Stomach (tissue), 4 donors: ENCODE data around the gene SARDH.

Source experiments
- POLR2A ChIP-seq, 4 donors: fragments of 450-650 bp; IDR thresholded peaks; one replicate each; pipeline ENCODE4 v1.6.1; 2016; ENCODE audit warnings: antibody characterized with exemption in 4 of 4, control low read depth in 2 of 4, mild to moderate bottlenecking in 1 of 4, moderate library complexity in 1 of 4
- TF ChIP-seq, protein P1 (sequence below), 7 experiments: fragments of 450-650 bp in 4 of 7; fragments of 200-600 bp in 3 of 7; sonication (generic) in 3 of 7; IDR thresholded peaks; one replicate each; pipeline ENCODE4 v1.5.1; 2016 to 2019; ENCODE audit warnings: antibody characterized with exemption in 7 of 7, control low read depth in 2 of 7, mild to moderate bottlenecking in 1 of 7

DNA sequence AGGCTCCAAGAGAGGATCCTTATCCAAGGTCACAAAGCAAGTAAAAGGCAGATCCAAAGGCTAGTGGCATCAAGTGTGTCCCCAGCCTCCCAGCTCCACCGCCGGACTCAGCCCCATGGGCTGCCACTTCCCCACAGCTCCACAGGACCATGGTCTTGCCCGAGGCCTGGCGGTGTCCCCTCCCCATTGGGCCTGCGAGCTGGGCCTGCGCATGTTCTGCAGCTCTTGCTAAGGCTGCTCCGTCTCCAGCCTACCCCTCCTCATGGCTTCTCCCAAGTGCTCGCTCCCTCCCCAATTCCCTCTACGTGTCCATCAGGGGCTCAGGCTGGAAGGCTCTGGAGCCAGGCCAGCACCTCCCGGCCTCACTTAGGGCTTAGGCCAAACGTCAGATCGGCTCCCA, 72.6 kb downstream of the SARDH start:
- TF ChIP-seq, protein P1, sequence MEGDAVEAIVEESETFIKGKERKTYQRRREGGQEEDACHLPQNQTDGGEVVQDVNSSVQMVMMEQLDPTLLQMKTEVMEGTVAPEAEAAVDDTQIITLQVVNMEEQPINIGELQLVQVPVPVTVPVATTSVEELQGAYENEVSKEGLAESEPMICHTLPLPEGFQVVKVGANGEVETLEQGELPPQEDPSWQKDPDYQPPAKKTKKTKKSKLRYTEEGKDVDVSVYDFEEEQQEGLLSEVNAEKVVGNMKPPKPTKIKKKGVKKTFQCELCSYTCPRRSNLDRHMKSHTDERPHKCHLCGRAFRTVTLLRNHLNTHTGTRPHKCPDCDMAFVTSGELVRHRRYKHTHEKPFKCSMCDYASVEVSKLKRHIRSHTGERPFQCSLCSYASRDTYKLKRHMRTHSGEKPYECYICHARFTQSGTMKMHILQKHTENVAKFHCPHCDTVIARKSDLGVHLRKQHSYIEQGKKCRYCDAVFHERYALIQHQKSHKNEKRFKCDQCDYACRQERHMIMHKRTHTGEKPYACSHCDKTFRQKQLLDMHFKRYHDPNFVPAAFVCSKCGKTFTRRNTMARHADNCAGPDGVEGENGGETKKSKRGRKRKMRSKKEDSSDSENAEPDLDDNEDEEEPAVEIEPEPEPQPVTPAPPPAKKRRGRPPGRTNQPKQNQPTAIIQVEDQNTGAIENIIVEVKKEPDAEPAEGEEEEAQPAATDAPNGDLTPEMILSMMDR (IDR thresholded peaks at IDR 0.05): no peak
- no peak for TF ChIP-seq POLR2A (IDR thresholded peaks at IDR 0.05)
